ENCODE results near the gene UPB1.
"Not testable (repeated sequence)": the region's sequence is repeated elsewhere in the genome, so short reads cannot be mapped to it uniquely, and the experiment has no call there.

Gene UPB1

DNA sequence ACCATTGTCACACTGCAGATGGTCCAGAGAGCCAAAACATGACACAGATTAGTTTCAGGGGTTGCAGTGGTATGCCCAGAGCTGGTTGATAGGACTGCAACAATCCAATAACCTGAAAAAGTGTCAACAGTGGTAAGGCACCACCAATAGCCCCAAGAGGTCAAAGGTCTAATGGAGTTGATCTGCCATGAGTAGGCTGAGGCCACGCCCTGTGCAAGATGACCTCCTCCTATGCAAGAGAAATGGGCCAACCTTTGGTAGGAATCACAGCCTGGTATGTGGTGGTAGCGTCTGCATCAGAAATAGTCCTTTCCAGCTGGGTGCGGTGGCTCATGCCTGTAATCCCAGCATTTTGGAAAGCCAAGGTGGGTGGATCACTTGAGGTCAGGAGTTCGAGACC is 40.2 kb downstream of the UPB1 start:
- DNase-seq, result no peak

DNA sequence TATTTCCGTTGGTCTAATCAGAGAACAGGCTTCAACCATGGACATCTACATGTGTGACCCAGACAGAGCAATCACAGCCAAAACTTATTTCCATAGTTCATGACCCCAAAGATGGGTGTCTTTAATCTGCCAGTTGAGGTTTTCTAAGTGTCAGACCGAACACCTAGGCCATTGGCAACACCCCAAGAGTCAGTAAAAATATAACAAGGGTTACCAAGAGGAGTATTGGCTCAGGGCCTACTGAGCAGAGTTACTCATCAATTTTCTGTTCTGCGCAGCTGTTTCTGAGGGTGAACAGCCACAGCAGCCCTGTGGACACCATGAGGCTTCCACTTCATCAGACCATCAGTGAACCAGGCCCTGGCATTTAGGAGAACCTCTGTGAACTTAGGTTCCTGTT is 41.0 kb downstream of the UPB1 start:
- DNase-seq, result no peak

DNA sequence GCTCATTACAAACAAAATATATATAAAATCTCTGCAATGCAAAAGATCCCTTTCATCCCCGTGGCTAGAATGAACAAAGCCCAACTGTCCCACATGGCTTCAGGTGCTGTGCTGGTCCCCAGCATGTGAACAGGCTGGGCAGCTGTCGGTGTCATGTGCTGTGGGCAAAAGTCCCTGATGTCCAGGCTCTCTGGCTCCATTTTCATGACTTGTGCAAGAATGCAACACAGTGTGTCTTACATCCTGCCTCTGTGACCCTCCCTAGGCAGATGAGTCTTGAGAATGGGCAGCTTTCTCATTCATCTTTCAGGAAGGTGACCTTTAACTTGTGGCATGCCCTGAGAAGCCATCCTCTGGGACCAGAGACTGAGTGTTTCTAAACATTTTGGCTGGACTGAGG is 45.3 kb downstream of the UPB1 start:
- DNase-seq, result no peak

DNA sequence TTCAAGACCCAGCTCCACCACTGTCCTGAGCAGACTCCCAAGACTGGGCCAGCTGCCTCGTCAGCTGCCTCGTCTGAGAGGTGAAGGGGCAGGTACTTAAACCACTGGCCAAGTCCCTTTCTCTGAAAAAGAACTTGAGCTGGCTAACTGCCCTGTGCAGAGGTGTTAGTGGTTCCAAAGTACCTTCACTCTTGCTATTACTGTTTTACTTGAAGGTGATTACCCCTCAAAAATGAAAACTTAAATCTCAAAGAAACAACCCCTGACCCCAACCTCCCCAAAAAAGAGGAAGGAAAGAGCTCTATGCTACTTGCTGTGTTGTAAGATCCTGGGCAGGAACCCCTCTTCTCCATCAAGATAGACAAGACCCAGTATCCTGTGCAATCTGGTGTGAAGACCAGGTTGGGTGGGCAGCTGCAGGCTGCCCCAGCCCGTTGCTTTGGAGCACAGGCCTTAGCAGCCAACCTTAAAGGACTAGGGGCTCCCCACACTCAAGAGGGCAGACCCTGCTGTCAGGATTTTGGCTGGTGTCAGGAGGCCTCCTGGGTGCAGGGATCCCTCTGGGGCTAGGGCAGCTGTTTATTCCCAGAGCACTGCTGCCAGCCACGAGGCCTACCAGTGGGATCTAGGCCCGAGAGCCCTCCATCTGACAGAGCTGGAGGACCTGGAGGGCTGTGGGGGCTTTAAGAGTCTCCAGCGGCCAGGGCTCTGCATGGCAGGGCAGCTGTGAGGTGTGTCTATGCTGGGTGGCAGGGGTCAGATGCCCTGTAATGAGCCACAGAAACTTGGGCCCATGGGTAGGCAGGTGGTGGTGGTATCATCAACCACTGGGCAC is 46.8 kb downstream of the UPB1 start:
- no peak for DNase-seq

DNA sequence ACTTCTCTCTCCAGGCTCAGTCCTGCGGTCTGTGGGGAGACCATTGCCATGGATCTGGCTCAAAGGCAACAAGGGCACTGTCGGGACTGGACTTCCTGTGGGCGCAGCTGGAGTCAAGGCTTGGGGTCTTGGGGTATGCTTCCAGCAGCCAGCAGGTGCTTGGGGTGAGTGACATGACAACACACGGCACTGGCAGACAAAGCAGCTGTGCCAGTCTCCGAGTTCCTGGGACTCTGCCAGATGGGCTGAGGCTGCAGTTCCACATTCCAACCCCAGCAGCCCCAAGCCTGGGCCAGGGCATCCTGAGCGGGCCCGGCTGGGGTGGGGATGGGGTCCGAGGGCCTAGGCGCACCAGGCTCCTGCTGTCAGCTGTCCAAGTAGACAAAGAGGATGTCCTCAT is 47.5 kb downstream of the UPB1 start:
- DNase-seq, result no peak

DNA sequence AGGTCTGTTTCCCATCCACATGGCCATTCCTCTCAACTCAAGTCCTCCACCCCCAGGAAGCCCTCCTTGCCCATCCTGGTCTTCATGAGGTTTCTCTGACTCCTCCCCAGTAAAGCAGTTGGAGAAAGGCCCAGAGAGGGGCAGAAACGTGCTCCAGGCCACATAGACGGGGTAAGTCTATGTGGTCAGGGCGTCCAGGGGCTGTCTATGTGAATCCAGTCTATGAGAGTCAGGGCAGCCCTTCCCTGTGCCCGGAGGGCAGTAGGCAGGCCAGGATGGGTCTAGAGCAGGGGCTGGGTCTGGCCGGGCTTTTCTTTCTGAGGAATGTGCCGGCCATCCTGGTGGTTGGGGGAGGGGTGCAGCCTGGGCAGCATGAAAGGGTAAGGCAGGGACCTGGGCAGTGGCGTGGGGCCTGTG is 48.1 kb downstream of the UPB1 start:
- no peak for DNase-seq

DNA sequence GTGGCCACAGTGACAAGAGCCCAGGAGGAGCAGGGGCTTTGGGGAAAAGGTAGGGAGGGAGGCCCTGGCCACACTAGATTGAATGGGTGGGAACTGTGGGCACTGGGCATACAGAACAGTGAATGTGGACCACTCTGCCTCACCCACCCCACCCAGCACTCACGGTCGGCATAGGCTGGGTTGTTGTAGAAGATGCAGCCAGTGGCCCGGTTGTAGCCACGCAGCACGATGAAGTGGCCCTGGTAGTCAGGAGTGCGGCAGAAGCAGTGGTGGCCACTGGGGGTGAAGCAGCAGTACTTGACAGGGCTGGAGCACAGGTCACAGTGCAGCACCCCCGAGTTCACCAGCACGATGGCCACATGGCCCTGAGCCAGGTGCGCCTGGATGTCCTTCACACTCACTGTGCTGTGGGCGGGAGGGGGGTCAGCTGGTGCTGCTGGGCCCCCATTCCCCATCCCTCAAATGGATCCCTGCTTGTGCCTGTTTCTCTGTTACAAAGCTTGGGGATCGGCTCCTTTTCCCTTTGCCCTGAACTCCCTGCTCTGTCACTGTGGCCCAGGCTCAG is 48.6 kb downstream of the UPB1 start:
- DNase-seq, result no peak

DNA sequence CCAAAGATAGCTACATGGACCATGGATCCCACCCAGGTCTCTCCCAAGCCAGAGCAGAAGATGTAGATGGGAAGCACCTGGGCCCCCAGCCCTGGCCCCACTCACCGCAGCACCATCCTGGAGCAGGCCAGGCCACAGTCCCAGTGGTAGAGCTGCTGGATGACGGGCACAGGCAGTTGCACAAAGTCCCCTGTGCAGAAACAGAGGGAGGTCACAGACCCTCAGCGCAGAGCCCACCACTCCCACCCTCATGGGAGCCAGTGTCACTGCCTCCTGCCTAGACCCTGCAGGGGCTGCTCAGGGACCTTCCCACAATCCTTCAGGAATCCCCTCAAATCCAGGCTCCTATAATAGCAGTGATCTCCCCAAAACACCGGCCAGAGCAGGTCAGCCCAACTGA is 53.7 kb downstream of the UPB1 start:
- no peak for DNase-seq

DNA sequence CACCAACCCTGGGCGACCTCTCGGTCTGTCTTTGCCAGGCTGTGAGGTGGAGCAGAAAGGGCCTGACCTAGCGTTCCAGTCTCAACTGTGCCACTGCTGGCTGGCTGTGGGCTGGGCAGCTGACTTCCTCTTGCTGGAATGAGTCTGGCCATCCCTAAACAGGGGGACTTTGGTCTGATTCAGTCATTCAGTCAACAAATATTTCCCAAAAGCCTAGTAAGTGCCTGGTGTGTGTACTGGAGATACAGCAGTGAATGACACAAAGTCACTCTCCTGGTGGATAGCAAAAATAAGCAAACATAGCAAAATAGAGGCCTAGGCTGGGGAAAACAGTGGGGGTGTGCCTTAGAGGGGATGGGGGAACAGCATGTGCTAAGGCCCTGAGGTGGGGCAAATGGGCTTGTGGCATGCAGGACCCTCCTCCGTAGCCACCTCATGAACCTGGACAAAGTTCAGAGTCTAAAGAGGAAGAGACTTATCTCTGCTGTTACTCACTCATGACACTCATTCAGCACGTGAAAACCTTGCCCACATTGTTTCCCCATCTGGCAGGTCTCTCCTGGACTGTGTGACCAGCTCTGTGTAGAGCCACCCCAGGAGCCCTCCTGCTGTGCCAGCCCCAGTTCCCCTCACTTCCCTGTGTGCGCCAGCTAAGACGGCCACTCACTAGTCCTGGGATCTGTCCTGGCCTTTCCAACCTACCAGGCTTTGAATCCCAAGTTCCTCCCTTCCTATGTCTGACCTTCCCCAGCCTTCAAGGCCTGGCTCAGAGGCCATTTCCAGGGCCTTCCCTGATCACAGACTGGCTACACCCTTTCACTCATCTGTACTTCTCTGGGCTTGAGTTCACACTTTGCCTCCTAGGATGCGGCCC is 55.1 kb downstream of the UPB1 start:
- DNase-seq, result peak; percentile 72 to 79

DNA sequence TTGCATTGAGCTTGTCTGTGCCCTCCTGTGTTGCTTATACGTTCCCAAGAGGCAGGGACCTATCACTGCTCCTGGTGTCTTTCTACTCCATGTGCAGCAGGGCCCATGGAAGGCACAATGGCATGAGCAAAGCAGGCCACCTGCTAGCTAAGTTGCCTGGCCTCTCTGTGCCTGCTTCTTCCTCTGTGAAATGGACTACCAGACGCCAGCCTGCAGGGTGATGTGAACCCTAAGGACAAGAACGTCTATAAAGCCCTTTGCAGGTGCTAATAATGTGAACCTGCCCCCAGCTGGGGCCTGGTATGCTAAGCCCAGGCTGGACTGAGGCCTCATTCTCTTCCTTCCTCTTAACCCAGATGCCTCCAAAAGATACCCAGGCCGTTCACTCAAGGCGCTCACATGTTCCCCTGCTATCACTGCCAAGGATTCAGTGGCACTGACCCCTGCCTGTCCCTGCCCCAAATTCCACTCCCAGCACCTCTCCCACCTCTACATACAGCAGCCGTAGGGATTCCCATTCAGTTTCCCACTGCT is 55.8 kb downstream of the UPB1 start:
- DNase-seq, result no peak

DNA sequence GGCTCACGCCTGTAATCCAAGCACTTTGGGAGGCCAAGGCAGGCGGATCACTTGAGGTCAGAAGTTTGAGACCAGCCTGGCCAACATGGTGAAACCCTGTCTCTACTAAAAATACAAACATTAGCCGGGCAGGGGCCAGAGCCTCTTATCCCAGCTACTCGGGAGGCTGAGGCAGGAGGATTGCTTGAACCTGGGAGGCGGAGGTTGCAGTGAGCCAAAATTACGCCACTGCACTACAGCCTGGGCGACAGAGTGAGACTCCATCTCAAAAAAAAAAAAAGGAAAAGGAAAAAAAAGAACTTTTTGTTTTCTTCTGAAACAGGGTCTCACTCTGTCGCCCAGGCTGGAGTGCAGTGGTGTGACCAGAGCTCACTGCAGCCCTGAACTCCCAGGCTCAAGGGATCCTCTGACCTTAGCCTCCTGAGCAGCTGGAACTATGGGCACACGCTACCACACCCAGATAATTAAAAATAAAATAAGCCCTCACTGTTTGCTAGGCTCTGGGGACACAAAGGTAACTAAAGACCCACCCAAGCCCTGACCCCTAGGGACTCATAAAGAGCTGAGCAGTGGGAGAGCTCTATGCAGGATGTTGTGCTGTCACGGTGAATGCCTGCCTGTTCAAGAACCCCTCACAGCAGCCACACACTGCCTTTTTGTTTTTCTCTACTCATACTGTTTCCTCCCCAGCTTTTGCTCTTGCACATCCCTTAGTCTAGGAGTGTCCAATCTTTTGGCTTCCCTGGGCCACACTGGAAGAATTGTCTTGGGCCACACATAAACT is 57.6 kb downstream of the UPB1 start:
- not testable (repeated sequence) for DNase-seq

DNA sequence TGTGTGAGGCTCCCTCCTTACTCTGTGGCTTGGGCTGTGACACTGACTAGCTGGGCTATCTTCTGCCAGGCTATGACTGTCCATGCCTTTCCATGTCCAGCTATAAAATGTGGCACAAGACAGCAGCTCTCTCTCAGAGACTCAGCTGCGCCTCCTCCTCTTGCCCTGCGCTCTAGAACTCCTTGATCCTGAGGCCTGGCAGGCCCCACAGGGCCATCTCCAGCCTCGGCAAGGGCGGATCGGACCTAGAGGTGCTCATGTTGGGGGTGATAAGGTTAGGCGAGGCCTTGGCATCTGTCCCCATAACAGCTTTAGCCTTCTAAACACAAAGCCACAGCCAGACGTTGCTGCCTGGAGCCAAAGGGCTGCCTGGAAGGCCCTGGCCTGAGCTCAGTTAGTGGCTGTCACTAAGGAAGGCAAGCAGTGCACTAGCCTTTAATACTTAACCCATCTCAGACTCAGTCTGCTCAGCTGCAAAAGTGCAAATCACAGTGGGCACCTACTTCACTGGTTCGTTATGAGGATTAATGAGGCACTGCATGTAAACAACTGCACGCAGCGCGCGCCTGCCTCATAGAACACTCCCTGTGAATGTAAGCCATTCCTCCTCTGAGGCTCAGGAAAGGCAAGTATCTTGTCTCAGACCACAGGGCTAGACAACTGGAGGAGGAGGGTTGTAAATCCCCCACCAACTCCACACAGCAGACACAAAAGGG is 58.6 kb downstream of the UPB1 start:
- no peak for DNase-seq

DNA sequence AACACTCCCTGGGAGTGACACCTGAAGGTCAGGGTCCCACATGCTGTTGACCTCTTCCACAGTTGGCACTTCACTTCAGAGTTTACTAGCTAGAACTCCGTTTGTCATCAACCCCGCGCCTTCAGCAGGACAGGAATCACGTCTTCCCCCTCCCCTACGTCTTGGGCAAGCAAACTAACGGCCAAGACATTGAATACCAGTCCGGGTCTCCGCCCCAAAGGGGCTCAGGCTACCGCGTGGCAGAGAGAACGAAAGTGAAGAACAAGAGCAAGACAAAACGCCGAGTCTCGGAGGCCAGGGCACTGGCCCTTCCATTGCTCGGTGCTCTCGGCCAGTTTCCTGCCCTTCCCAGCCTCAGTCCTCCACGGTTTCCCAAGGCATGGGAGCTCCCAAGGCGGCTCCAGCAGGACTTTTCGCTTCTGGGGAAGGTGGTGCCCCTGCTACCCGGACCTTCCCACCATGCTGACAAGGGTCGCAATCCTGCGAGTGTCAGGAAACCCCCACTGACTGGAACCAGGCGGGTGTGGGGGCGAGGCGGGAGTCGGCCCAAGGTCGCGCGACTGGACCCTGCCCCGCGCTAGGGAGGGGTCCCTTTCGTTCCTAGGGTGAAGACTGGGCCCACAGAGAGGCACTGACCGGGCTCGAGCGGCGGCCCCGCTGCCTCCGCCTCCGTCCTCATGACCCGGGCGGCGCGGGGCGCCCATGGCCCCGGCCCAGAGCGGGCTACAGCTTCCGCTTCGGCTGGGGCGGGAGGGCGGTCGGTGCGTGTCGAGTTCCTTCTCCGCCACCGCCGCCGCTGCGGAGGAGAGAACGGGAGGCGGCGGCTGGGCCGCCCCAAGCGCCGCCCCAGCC is 59.4 kb downstream of the UPB1 start, which contains the start of gene GUCD1:
GUCD1 (minus strand) TSS at position 826 of the 852 bp plus-strand sequence; CDS start at position 679, 147 bp downstream.
- peak; percentile 40 to 47 for DNase-seq

DNA sequence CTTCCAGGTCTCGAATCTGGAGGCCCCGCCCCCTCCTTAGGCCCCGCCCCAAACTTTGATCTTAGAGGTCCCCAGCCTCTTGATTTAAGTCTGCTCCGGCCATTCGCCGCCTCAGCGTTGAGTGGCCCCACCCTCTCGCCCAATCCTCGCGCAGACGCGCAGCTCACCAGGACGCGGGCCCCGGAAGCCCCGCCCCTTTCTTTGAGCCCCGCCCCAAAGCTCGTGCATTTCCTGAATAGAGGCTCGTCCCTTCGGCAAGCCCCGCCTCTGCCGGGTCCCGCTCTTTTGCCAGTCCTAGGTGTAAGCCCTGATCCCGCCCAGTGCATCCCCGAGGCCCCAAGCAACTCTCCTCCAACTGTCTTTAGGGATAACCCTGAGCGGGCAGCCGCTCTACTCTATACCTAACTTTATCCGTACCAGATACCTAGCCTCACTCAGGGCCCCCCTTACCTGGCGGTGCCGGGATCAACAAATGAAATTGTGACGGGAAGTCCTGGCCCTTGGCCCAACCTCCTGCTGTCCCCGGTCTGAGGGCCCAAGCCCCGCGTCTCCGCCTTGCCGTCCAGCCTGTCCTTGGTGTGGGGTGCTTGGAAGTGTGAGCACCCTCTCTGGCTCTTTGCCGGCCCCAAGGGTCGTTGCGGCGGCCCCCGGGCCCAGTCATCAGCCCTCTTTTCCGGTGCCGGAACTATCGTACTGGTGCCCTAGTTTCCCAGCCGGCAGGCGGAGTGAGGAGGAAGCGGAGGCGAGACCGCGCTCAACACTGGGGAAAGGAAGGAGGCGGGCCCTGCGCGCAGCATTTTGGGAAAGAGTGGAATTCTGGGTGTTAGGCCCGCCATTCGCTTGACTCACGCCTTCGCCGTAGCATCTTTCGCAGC is 60.3 kb downstream of the UPB1 start, which contains the start of gene SNRPD3:
SNRPD3 (plus strand) TSS at position 835 of the 875 bp plus-strand sequence. CDS start 1,676 bp downstream, outside the sequence.
- peak; percentile 99 to 100 for DNase-seq

DNA sequence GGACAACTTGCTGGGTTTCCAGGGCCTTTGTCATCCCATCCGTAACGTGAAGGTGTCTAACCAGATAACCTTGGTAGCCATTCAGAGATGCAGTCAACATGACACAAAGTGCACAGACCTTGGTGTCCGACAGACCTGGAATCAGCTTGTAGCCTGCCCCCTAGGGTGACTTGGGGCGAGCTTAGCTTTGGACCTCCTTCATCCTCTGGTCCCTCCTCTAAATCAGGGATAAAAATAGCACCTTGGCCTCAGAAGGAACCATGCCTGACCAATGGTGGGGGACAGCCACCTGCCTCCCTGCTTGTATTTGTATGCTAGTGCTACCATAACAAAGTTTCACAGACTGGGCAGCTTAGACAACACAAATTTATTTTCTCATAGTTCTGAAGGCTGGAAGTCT is 64.3 kb downstream of the UPB1 start:
- no peak for DNase-seq

DNA sequence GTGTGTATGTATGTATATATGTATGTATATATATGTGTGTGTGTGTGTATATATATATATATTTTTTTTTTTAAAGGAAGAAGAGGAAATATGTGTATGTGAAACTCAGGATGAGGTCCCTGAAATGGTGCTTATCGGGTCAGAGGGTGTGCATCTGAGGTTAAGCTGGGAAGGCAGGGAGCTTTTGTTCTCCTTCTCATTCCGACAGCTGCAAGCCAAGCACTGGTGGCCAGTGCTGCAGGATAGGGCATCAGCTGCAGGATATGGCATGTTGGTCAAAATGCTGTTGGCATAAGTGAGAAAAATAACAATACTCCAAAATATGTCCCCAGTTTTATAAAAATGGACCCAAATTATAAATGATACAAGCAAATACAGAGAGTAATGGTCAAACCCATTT is 68.1 kb downstream of the UPB1 start:
- no peak for DNase-seq

DNA sequence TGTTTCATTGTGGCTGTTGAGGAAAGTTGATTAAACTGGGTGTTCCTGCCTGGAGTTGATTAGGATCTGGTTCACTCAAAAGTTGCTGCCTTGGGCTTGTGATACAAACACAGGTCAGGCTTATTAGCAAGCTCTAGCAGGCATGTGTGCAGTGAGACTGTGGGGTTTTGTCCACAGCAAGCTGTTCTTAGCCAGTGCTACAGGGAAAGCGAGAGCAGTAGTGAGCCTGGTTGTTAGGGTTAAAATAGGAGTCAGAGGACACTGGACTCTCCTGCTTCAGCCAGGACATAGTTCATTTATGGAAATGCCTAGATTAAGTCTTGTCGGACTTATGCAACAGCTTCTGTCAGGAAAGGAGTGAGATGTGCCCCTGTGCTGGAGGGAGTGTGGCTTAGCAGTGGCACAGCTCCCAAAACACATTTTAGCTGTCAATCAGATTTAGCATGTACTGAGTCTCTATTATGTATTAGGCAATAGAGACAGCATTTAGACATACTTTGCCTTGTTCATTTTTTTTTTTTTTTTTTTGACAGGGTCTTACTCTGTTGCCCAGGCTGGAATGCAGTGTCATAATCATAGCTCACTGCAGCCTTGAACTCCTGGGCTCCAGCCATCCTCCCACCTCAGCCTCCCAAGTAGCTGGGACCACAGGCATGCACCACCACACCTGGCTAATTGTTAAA is 69.4 kb downstream of the UPB1 start:
- no peak for DNase-seq

DNA sequence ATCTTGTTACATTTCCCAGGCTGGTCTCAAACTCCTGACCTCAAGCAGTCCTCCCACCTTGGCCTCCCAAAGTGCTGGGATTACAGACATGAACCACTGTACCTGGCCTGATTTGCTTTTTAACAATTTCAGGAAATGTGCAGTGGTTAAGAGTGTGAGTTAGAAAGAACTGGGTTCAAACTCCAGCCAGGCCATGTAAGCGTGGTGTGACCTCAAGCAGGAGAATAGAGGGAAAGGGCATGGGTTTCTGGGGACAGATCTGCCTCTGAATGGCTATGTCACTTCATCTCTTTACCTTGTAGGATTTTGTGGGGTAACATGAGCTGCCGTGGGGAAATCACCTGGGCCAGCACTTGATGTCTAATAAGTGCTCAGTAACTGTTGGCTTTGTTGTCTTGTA is 69.9 kb downstream of the UPB1 start:
- no peak for DNase-seq

Measured in inflammatory macrophage (primary cell).